H1 (cell line): Measurements from ENCODE around the gene CASP5. TPM values are rescaled to one million over a fixed set of nuclear protein-coding genes. Genes with fewer than 3 reads are reported as not detected.

Experiments
- CBX8 ChIP-seq: fragments of 300-800, 300-1000 bp; sonication (generic); IDR thresholded peaks from 2 replicates; pipeline ENCODE4 v1.7.1; 2016; ENCODE audit warnings: low read depth, low read length, borderline replicate concordance
- CHD1 ChIP-seq: IDR thresholded peaks from 2 replicates; pipeline ENCODE4 v1.6.1; 2012; ENCODE audit warnings: low read depth, low read length, improper control_type of control experiment
- FOSL1 ChIP-seq: IDR thresholded peaks from 2 replicates; pipeline ENCODE4 v1.6.1; 2011; ENCODE audit warnings: mild to moderate bottlenecking, low read depth, low read length, moderate library complexity; ENCODE audit not compliant: insufficient read depth
- NANOG ChIP-seq: IDR thresholded peaks from 2 replicates; pipeline ENCODE4 v1.6.1; 2011; ENCODE audit warnings: low read length, low read depth, mild to moderate bottlenecking, inconsistent platforms; ENCODE audit not compliant: insufficient read depth, poor library complexity, severe bottlenecking
- PHF8 ChIP-seq: fragments of 200-600 bp; sonication (generic); conservative IDR thresholded peaks from 2 replicates; pipeline ENCODE4 v1.7.1; 2012; ENCODE audit warnings: low read depth, mild to moderate bottlenecking, inconsistent platforms, low read length, moderate library complexity
- RAD21 ChIP-seq, 2 experiments: IDR thresholded peaks in 1 of 2; conservative IDR thresholded peaks in 1 of 2; 2 replicates each; pipeline ENCODE4 v1.6.1; 2011; ENCODE audit warnings: low read depth in 2 of 2, low read length in 2 of 2, improper control_type of control experiment in 1 of 2, inconsistent platforms in 1 of 2, mild to moderate bottlenecking in 1 of 2, moderate library complexity in 1 of 2
- SP1 ChIP-seq: IDR thresholded peaks from 2 replicates; pipeline ENCODE4 v1.6.1; 2011; ENCODE audit warnings: low read depth, low read length
- SUZ12 ChIP-seq: fragments of 200-600 bp; sonication (generic); IDR thresholded peaks from 2 replicates; pipeline ENCODE4 v1.6.1; 2012; ENCODE audit warnings: mild to moderate bottlenecking, inconsistent platforms, low read length, moderate library complexity, mixed read lengths
- polyA plus RNA-seq, 7 experiments: library from polyadenylated mRNA; depleted of rRNA in 3 of 7; stranded (reverse) in 5 of 7; unstranded in 2 of 7; fragments of >200 nt in 5 of 7; fragments of 200-250 nt in 2 of 7; gene quantifications; 1 replicate in 5 of 7; 2 replicates in 1 of 7; 4 replicates in 1 of 7; pipeline versions ENCODE4 v1.2.1 to v1.2.3, GENCODE V29; 2011 to 2013; ENCODE audit warnings: missing spikeins in 2 of 7, mixed read lengths in 2 of 7
- total RNA-seq: library from RNA; stranded (reverse); fragmentation: NEBNext Ultra II Directional; extraction: Animal tissue kit (Norgen Biotek cat#: 25700); gene quantifications from 2 replicates; pipeline ENCODE4 v1.2.1, GENCODE V29; 2021
- TF ChIP-seq, protein P1 (sequence below): fragments of 300-600 bp; sonication (generic); IDR thresholded peaks from 2 replicates; pipeline ENCODE4 v1.7.1; 2012; ENCODE audit warnings: low read length, moderate library complexity, mild to moderate bottlenecking, inconsistent platforms; ENCODE audit not compliant: insufficient replicate concordance

CASP5 gene
- total and polyA plus RNA-seq, 2 of the 8 experiments (the other 6 are each of a cell fraction or from before 2014, with no cell fraction given): not detected

GRCh38 chr11:105051559-105051958 lies 28.6 kb upstream of the CASP5 start (continued):
- TF ChIP-seq, protein P1, sequence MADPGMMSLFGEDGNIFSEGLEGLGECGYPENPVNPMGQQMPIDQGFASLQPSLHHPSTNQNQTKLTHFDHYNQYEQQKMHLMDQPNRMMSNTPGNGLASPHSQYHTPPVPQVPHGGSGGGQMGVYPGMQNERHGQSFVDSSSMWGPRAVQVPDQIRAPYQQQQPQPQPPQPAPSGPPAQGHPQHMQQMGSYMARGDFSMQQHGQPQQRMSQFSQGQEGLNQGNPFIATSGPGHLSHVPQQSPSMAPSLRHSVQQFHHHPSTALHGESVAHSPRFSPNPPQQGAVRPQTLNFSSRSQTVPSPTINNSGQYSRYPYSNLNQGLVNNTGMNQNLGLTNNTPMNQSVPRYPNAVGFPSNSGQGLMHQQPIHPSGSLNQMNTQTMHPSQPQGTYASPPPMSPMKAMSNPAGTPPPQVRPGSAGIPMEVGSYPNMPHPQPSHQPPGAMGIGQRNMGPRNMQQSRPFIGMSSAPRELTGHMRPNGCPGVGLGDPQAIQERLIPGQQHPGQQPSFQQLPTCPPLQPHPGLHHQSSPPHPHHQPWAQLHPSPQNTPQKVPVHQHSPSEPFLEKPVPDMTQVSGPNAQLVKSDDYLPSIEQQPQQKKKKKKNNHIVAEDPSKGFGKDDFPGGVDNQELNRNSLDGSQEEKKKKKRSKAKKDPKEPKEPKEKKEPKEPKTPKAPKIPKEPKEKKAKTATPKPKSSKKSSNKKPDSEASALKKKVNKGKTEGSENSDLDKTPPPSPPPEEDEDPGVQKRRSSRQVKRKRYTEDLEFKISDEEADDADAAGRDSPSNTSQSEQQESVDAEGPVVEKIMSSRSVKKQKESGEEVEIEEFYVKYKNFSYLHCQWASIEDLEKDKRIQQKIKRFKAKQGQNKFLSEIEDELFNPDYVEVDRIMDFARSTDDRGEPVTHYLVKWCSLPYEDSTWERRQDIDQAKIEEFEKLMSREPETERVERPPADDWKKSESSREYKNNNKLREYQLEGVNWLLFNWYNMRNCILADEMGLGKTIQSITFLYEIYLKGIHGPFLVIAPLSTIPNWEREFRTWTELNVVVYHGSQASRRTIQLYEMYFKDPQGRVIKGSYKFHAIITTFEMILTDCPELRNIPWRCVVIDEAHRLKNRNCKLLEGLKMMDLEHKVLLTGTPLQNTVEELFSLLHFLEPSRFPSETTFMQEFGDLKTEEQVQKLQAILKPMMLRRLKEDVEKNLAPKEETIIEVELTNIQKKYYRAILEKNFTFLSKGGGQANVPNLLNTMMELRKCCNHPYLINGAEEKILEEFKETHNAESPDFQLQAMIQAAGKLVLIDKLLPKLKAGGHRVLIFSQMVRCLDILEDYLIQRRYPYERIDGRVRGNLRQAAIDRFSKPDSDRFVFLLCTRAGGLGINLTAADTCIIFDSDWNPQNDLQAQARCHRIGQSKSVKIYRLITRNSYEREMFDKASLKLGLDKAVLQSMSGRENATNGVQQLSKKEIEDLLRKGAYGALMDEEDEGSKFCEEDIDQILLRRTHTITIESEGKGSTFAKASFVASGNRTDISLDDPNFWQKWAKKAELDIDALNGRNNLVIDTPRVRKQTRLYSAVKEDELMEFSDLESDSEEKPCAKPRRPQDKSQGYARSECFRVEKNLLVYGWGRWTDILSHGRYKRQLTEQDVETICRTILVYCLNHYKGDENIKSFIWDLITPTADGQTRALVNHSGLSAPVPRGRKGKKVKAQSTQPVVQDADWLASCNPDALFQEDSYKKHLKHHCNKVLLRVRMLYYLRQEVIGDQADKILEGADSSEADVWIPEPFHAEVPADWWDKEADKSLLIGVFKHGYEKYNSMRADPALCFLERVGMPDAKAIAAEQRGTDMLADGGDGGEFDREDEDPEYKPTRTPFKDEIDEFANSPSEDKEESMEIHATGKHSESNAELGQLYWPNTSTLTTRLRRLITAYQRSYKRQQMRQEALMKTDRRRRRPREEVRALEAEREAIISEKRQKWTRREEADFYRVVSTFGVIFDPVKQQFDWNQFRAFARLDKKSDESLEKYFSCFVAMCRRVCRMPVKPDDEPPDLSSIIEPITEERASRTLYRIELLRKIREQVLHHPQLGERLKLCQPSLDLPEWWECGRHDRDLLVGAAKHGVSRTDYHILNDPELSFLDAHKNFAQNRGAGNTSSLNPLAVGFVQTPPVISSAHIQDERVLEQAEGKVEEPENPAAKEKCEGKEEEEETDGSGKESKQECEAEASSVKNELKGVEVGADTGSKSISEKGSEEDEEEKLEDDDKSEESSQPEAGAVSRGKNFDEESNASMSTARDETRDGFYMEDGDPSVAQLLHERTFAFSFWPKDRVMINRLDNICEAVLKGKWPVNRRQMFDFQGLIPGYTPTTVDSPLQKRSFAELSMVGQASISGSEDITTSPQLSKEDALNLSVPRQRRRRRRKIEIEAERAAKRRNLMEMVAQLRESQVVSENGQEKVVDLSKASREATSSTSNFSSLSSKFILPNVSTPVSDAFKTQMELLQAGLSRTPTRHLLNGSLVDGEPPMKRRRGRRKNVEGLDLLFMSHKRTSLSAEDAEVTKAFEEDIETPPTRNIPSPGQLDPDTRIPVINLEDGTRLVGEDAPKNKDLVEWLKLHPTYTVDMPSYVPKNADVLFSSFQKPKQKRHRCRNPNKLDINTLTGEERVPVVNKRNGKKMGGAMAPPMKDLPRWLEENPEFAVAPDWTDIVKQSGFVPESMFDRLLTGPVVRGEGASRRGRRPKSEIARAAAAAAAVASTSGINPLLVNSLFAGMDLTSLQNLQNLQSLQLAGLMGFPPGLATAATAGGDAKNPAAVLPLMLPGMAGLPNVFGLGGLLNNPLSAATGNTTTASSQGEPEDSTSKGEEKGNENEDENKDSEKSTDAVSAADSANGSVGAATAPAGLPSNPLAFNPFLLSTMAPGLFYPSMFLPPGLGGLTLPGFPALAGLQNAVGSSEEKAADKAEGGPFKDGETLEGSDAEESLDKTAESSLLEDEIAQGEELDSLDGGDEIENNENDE: no peak
- TF ChIP-seq CBX8 (no peak), PHF8 (no peak), SP1 (no peak), FOSL1 (no peak), SUZ12 (no peak), RAD21 (IDR thresholded peaks at IDR 0.05 in 1 of 2, conservative IDR thresholded peaks at IDR 0.05 in 1 of 2; ENCODE audit: low read depth in 2 of 2, low read length in 2 of 2) (no peak), CHD1 (no peak), NANOG (no peak)
